Adipocyte (in vitro differentiated cells): ENCODE data around the gene SLC22A15.

Experiments used
- DNase-seq: peaks from one replicate; pipeline ENCODE4 v3.0.0-alpha.2; 2015; ENCODE audit warnings: low read depth
- H3K27me3 ChIP-seq: replicated peaks from 2 replicates; pipeline ENCODE4 v1.7.0; 2013; ENCODE audit warnings: mild to moderate bottlenecking, low read length, moderate library complexity; ENCODE audit not compliant: control insufficient read depth, insufficient read depth
- H3K36me3 ChIP-seq: 2 replicates; pipeline ENCODE4 v1.7.0; 2013; ENCODE audit warnings: low read length, mild to moderate bottlenecking, moderate library complexity; ENCODE audit not compliant: control insufficient read depth, insufficient read depth, severe bottlenecking
- H3K4me1 ChIP-seq: 2 replicates; pipeline ENCODE4 v1.7.0; 2013; ENCODE audit warnings: mild to moderate bottlenecking, low read length, moderate library complexity; ENCODE audit not compliant: control insufficient read depth, insufficient read depth
- H3K4me3 ChIP-seq: 2 replicates; pipeline ENCODE4 v1.7.0; 2013; ENCODE audit warnings: mild to moderate bottlenecking, low read length, moderate library complexity
- H3K9ac ChIP-seq: 2 replicates; pipeline ENCODE4 v1.7.0; 2013; ENCODE audit warnings: mild to moderate bottlenecking, low read length, moderate library complexity
- H3K9me3 ChIP-seq: 2 replicates; pipeline ENCODE4 v1.7.0; 2013; ENCODE audit warnings: mild to moderate bottlenecking, low read length, moderate library complexity; ENCODE audit not compliant: control insufficient read depth

Gene SLC22A15

GRCh38 chr1:116107371-116107770 lies 131.1 kb downstream of the SLC22A15 start:
- no peak overlapping the region for H3K4me3 ChIP-seq
- DNase-seq: no peak
- H3K9me3 ChIP-seq: no peaks in the 10 kb centered on the region
- H3K9ac ChIP-seq: no peak overlapping the region
- H3K36me3 ChIP-seq: no peaks in the 10 kb centered on the region
- no peaks in the 10 kb centered on the region for H3K27me3 ChIP-seq
- peaks cover 24% of the 10 kb centered on the region for H3K4me1 ChIP-seq

DNA sequence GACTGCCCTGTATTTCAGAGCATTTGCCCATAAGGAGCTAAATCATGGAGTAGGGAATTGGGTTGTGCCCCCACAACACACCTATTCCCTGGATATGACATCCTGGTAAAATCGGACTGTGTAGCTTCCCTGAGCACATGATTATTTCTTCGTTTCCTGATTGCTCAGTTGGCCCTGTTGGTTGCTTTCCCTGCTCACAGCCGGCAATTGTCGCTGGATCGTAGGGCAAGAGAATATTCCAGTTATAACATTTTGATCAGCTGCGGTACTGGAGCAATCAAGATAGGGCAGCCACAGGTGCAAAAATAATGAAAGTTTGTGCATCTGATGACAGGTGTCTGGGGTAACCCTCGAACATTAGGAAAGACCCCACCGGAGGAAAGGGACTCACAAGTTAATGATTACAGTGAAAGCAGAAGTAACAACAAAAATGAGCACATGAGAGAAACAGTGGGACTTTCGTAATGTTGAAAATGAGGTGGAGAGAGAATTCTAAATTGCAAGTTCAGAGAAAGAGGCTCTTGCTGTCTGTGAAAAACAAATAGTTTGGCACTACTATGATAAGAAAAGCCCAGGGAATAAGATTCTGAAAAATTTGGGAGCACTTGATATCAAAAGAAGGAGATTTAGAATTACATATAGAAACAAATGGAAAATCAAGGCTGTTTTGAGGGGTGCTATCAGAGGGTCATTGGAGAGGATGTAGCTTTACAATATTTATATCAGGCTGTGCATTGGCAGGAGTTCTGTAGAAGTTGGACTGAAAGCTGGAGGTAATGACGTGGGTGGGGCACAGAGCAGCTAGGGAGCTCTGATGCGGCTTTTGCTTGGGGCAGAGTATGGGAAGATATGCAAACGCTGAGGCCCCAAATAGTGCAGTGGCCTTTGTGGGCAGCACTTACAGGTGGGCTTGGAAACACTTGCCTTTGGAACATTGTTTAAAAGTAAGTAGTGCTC lies 134.5 kb downstream of the SLC22A15 start, which contains the start of gene MAB21L3:
TSS of gene MAB21L3 (plus strand) at position 833 of the 957 bp plus-strand sequence. CDS start 1,217 bp downstream, outside the sequence.
- no peaks in the 10 kb centered on the region for H3K36me3 ChIP-seq
- H3K27me3 ChIP-seq: no peaks in the 10 kb centered on the region
- H3K9me3 ChIP-seq: no peaks in the 10 kb centered on the region
- peak within 1 kb of the TSS; percentile 57 for H3K4me3 ChIP-seq
- H3K9ac ChIP-seq: peak within 1 kb of the TSS; percentile 60
- no peak for DNase-seq
- H3K4me1 ChIP-seq: peaks cover 54% of the 10 kb centered on the region

DNA sequence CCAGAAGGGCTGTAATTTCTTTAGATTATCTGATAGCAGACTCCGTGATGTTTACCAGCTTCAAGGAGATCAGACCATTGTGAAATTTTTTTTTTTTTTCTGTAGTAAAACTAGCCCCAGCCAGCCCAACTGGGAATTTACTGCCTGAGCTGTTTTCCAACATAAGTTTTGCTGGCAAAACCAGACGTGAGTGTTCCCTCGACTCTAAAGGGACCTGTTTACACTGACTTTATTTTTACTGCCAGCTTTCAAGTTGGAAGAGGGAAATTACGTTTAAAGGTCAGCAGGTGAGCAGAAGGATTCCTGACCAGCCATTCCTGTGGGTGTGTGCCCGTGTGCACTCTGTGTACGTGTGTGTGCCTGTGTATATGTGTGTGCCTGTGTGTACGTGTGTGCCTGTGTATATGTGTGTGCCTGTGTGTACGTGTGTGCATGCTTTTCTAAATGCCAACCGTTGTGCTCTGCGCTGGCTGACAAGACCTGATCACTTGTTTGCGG lies 135.3 kb downstream of the SLC22A15 start:
- H3K4me1 ChIP-seq: peaks cover 56% of the 10 kb centered on the region
- H3K4me3 ChIP-seq: peak overlapping the region; percentile 57
- no peaks in the 10 kb centered on the region for H3K9me3 ChIP-seq
- no peaks in the 10 kb centered on the region for H3K27me3 ChIP-seq
- no peak for DNase-seq
- no peaks in the 10 kb centered on the region for H3K36me3 ChIP-seq
- peak overlapping the region; percentile 60 for H3K9ac ChIP-seq

DNA sequence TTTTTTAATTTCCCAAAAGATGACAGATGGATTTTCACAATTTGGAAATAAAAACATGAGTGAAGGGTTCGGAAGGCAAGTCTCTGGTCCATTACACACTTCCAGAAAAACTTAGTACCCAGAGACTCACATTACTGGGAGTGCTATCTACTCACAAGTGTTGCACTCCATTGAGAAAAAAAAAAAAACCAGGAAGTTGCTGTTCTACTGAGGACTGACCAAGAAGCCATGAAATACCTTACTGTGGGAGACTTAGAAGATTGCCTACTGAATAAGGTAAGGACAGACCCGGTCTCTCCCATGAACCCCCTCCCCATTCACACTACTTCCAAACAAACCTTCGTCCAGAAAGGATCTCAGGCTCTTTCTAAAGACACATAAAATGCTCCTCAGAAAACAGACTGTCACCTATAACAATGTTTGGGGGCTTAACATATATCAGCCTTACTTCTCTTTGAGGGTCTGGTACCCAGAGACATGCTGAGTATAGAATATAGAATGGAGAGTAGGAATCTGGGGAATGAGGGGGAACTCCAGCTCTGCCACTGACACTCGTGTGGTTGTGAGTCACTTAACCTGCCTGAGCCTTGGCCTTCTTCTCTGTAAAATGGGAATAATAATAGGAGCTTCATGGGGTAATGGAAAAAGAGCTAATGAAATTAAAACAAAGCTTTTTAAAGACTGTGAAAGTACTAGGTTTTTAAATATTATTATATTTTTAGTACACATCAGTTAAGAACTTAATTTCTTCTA lies 136.3 kb downstream of the SLC22A15 start:
- no peaks in the 10 kb centered on the region for H3K36me3 ChIP-seq
- peaks cover 56% of the 10 kb centered on the region for H3K4me1 ChIP-seq
- H3K4me3 ChIP-seq: no peak overlapping the region
- no peaks in the 10 kb centered on the region for H3K27me3 ChIP-seq
- no peaks in the 10 kb centered on the region for H3K9me3 ChIP-seq
- no peak overlapping the region for H3K9ac ChIP-seq
- DNase-seq: no peak

GRCh38 chr1:116113615-116114014 lies 137.3 kb downstream of the SLC22A15 start:
- H3K27me3 ChIP-seq: no peaks in the 10 kb centered on the region
- H3K9me3 ChIP-seq: no peaks in the 10 kb centered on the region
- peak; percentile 39 for DNase-seq
- no peaks in the 10 kb centered on the region for H3K36me3 ChIP-seq
- no peak overlapping the region for H3K4me3 ChIP-seq
- H3K9ac ChIP-seq: peak overlapping the region; percentile 53
- peaks cover 56% of the 10 kb centered on the region for H3K4me1 ChIP-seq

DNA sequence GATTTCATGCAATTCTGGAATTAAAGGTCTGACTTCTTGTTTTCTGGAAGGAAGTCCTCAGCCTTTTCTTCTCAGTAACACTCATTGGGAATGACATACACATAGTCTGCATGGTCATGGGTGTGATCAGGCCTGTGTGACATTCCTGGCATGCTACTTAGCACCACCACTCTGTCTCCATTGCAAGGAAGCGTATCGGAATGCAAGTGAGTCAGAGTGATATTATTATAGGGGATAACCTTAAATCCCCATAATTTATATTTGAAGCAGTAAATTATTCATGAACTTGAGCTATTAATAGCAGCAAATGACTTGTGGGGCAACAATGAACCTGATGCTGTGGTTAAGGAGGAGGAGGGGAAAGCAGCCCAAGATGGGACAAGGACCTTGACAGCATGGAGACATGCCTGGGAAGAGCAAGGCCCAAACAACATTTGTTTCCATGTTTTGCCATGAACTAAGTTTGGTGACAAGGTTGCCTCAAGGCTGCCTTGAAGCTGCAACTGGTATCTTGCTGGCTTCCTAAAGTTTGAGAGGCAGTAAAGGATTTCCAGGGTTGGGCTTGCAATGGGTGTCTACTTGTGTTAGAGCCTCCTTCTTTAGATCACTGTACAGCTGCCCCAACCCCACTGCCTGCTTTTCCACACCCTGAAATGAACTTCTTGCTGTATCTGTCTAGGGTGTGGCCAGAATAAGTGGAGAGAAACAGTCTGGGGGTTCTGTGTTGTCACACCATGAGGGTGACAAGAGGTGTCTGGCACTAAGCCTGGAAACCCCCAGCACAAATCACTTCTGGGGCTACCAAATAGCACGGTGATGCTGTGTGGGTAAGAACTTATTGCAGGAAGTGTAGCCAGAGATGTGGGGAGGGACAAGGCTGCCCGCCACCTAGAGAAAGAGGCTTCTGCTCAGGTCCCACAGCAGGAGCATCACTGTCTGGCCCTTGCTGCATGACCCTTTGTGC lies 139.4 kb downstream of the SLC22A15 start:
- no peaks in the 10 kb centered on the region for H3K36me3 ChIP-seq
- H3K4me1 ChIP-seq: peaks cover 48% of the 10 kb centered on the region
- no peak overlapping the region for H3K4me3 ChIP-seq
- H3K9me3 ChIP-seq: no peaks in the 10 kb centered on the region
- DNase-seq: peak; percentile 83
- H3K9ac ChIP-seq: peak overlapping the region; percentile 6
- no peaks in the 10 kb centered on the region for H3K27me3 ChIP-seq

DNA sequence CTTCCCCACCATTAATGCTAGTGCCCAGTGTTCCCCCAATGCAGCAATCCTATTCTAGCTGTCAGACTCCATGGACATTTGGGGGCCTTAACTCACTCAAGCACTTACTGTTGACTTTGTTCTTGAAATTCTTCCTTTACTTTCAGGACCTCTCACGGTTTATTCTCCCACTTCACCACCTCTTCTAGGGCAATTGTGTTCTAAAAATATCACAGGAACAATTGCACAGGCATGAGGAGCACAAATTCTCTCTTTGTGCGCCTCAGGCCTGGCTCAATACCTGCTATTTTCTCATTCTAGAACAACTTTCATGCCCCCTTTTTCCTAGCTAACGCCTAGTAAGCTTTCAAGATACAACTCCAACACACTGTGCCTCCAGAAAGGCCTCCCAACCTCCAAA lies 142.2 kb downstream of the SLC22A15 start:
- DNase-seq: no peak
- Histone ChIP-seq H3K4me1 (peaks cover 35% of the 10 kb centered on the region), H3K9ac (no peak overlapping the region), H3K27me3 (no peaks in the 10 kb centered on the region), H3K36me3 (no peaks in the 10 kb centered on the region), H3K4me3 (no peak overlapping the region), H3K9me3 (no peaks in the 10 kb centered on the region)
